Neural cell (in vitro differentiated cells): ENCODE measurements around the gene PTGES. TPM values are rescaled to one million over a fixed set of nuclear protein-coding genes. Genes with fewer than 3 reads are reported as not detected.

ENCODE experiments used
- H2AFZ ChIP-seq: fragments of 200-600, 300-800 bp; sonication (generic), shearing (Covaris generic); 2 replicates; pipeline ENCODE4 v1.6.0; 2014; ENCODE audit warnings: low read depth, mild to moderate bottlenecking, antibody characterized with exemption, low read length, moderate library complexity
- H3F3A ChIP-seq: fragments of 200-600 bp; shearing (Covaris generic); 2 replicates; pipeline ENCODE4 v1.6.1; 2016; ENCODE audit warnings: mild to moderate bottlenecking, moderate library complexity, mixed read lengths, antibody characterized with exemption, low read length; ENCODE audit not compliant: insufficient read depth, poor library complexity, severe bottlenecking
- H3K27ac ChIP-seq: fragments of 200-600, 300-800 bp; sonication (generic), shearing (Covaris generic); 2 replicates; pipeline ENCODE4 v1.5.1; 2014; ENCODE audit warnings: mild to moderate bottlenecking, low read length, moderate library complexity
- H3K27me3 ChIP-seq: fragments of 300-800, 200-600 bp; sonication (generic), shearing (Covaris generic); 2 replicates; pipeline ENCODE4 v1.6.0; 2014; ENCODE audit warnings: mild to moderate bottlenecking, low read depth, low read length, moderate library complexity; ENCODE audit not compliant: insufficient read depth
- H3K36me3 ChIP-seq: fragments of 300-800, 200-600 bp; sonication (generic), shearing (Covaris generic); 2 replicates; pipeline ENCODE4 v1.5.1; 2014; ENCODE audit warnings: mild to moderate bottlenecking, antibody characterized with exemption, low read length, moderate library complexity; ENCODE audit not compliant: insufficient read depth
- H3K4me2 ChIP-seq: fragments of 300-800, 200-600 bp; sonication (generic), shearing (Covaris generic); 2 replicates; pipeline ENCODE4 v1.6.0; 2014; ENCODE audit warnings: mild to moderate bottlenecking, low read length
- H3K4me3 ChIP-seq: fragments of 300-800, 200-600 bp; sonication (generic), shearing (Covaris generic); 2 replicates; pipeline ENCODE4 v1.5.1; 2014; ENCODE audit warnings: mild to moderate bottlenecking, low read length, moderate library complexity
- H3K79me2 ChIP-seq: fragments of 200-600 bp; shearing (Covaris generic); replicated peaks from 2 replicates; pipeline ENCODE4 v1.6.0; 2014; ENCODE audit warnings: mild to moderate bottlenecking, low read length, moderate library complexity; ENCODE audit not compliant: insufficient read depth
- H3K9ac ChIP-seq: fragments of 300-800, 200-600 bp; sonication (generic), shearing (Covaris generic); 2 replicates; pipeline ENCODE4 v1.6.1; 2016; ENCODE audit warnings: mild to moderate bottlenecking, low read length, mixed read lengths
- H3K9me2 ChIP-seq: fragments of 200-600 bp; shearing (Covaris generic); 2 replicates; pipeline ENCODE4 v1.6.1; 2016; ENCODE audit warnings: mild to moderate bottlenecking, low read length, mixed read lengths; ENCODE audit not compliant: insufficient read depth
- H3K9me3 ChIP-seq: fragments of 200-600, 300-800 bp; sonication (generic), shearing (Covaris generic); 2 replicates; pipeline ENCODE4 v1.6.1; 2016; ENCODE audit warnings: mild to moderate bottlenecking, mixed run types, low read length, moderate library complexity, mixed read lengths
- H4K20me1 ChIP-seq: fragments of 200-600 bp; shearing (Covaris generic); 2 replicates; pipeline ENCODE4 v1.6.1; 2016; ENCODE audit warnings: mild to moderate bottlenecking, mixed run types; ENCODE audit not compliant: insufficient read depth
- EP300 ChIP-seq: fragments of 450-650 bp; conservative IDR thresholded peaks from 2 replicates; pipeline ENCODE4 v1.6.1; 2014; ENCODE audit warnings: antibody characterized with exemption, mild to moderate bottlenecking, moderate library complexity; ENCODE audit not compliant: poor library complexity, severe bottlenecking
- EZH2 ChIP-seq: fragments of 200-600, 300-800 bp; shearing (Covaris generic), sonication (generic); IDR thresholded peaks from 2 replicates; pipeline ENCODE4 v1.6.1; 2014; ENCODE audit warnings: antibody characterized with exemption, low read length, borderline replicate concordance, mild to moderate bottlenecking; ENCODE audit not compliant: insufficient read depth, poor library complexity, severe bottlenecking
- MXI1 ChIP-seq: fragments of 450-650 bp; conservative IDR thresholded peaks from 2 replicates; pipeline ENCODE4 v1.6.1; 2014; ENCODE audit warnings: antibody characterized with exemption, mild to moderate bottlenecking; ENCODE audit not compliant: poor library complexity, severe bottlenecking
- POLR2AphosphoS5 ChIP-seq: IDR thresholded peaks from 2 replicates; pipeline ENCODE4 v1.6.1; 2012
- RAD21 ChIP-seq: fragments of 450-650 bp; conservative IDR thresholded peaks from 2 replicates; pipeline ENCODE4 v1.6.1; 2014; ENCODE audit warnings: antibody characterized with exemption, mild to moderate bottlenecking, moderate library complexity
- SMC3 ChIP-seq: fragments of 450-650 bp; conservative IDR thresholded peaks from 2 replicates; pipeline ENCODE4 v1.6.1; 2014; ENCODE audit warnings: antibody characterized with exemption, mild to moderate bottlenecking, moderate library complexity; ENCODE audit not compliant: poor library complexity
- TAF1 ChIP-seq: IDR thresholded peaks from 2 replicates; pipeline ENCODE4 v1.6.1; 2012; ENCODE audit warnings: low read depth
- polyA plus RNA-seq: library from polyadenylated mRNA; depleted of rRNA; stranded (reverse); fragments of >200 nt; gene quantifications from 2 replicates; pipeline ENCODE4 v1.2.3, GENCODE V29; 2014
- TF ChIP-seq, protein P1 (sequence below): IDR thresholded peaks from 2 replicates; pipeline ENCODE4 v1.6.1; 2012; ENCODE audit warnings: borderline replicate concordance
- TF ChIP-seq, protein P2 (sequence below): fragments of 450-650 bp; IDR thresholded peaks from 2 replicates; pipeline ENCODE4 v1.5.1; 2014; ENCODE audit warnings: antibody characterized with exemption, mild to moderate bottlenecking, moderate library complexity; ENCODE audit not compliant: poor library complexity, severe bottlenecking

The PTGES gene
- polyA plus RNA-seq, 1 donor from 2014 or later = 0.63 TPM

DNA sequence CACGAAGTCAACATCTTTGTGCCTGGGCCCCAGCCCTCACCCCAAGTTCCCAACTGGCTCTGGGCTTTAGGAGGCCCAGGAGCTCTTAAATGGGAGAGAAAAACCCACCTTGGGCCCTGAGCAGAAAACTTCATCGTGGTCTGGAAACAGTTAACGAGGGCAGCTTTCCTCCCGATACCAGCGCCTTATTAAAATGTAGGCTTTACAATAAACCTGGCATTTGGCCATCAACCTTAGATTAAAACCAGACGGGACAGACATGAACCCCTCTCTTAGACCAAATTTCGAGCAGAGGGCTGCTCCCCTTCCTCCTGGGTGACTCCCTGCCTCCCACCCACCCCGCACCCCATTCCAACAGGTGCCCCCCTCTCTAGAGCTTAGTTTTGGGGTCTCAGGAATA, 48.0 kb downstream of the PTGES start:
- H3K9ac ChIP-seq = no peak overlapping the region
- no peak overlapping the region for H2AFZ ChIP-seq
- H3K79me2 ChIP-seq = no peaks in the 10 kb centered on the region
- H3K27ac ChIP-seq = no peak overlapping the region
- no peak for TF ChIP-seq SMC3
- no peak for TF ChIP-seq RAD21
- TF ChIP-seq, protein P1, sequence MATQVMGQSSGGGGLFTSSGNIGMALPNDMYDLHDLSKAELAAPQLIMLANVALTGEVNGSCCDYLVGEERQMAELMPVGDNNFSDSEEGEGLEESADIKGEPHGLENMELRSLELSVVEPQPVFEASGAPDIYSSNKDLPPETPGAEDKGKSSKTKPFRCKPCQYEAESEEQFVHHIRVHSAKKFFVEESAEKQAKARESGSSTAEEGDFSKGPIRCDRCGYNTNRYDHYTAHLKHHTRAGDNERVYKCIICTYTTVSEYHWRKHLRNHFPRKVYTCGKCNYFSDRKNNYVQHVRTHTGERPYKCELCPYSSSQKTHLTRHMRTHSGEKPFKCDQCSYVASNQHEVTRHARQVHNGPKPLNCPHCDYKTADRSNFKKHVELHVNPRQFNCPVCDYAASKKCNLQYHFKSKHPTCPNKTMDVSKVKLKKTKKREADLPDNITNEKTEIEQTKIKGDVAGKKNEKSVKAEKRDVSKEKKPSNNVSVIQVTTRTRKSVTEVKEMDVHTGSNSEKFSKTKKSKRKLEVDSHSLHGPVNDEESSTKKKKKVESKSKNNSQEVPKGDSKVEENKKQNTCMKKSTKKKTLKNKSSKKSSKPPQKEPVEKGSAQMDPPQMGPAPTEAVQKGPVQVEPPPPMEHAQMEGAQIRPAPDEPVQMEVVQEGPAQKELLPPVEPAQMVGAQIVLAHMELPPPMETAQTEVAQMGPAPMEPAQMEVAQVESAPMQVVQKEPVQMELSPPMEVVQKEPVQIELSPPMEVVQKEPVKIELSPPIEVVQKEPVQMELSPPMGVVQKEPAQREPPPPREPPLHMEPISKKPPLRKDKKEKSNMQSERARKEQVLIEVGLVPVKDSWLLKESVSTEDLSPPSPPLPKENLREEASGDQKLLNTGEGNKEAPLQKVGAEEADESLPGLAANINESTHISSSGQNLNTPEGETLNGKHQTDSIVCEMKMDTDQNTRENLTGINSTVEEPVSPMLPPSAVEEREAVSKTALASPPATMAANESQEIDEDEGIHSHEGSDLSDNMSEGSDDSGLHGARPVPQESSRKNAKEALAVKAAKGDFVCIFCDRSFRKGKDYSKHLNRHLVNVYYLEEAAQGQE = no peak
- TF ChIP-seq POLR2AphosphoS5 = no peak
- no peak for TF ChIP-seq EZH2
- TF ChIP-seq EP300 = no peak
- TF ChIP-seq, protein P2, sequence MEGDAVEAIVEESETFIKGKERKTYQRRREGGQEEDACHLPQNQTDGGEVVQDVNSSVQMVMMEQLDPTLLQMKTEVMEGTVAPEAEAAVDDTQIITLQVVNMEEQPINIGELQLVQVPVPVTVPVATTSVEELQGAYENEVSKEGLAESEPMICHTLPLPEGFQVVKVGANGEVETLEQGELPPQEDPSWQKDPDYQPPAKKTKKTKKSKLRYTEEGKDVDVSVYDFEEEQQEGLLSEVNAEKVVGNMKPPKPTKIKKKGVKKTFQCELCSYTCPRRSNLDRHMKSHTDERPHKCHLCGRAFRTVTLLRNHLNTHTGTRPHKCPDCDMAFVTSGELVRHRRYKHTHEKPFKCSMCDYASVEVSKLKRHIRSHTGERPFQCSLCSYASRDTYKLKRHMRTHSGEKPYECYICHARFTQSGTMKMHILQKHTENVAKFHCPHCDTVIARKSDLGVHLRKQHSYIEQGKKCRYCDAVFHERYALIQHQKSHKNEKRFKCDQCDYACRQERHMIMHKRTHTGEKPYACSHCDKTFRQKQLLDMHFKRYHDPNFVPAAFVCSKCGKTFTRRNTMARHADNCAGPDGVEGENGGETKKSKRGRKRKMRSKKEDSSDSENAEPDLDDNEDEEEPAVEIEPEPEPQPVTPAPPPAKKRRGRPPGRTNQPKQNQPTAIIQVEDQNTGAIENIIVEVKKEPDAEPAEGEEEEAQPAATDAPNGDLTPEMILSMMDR = no peak
- TF ChIP-seq MXI1 = no peak
- no peak for TF ChIP-seq TAF1
- no peak overlapping the region for H3K4me2 ChIP-seq
- H3K27me3 ChIP-seq = no peaks in the 10 kb centered on the region
- H3K9me2 ChIP-seq = no peaks in the 10 kb centered on the region
- H3K4me3 ChIP-seq = no peak overlapping the region
- H4K20me1 ChIP-seq = no peaks in the 10 kb centered on the region
- no peaks in the 10 kb centered on the region for H3F3A ChIP-seq
- H3K36me3 ChIP-seq = no peaks in the 10 kb centered on the region
- H3K9me3 ChIP-seq = no peaks in the 10 kb centered on the region

DNA sequence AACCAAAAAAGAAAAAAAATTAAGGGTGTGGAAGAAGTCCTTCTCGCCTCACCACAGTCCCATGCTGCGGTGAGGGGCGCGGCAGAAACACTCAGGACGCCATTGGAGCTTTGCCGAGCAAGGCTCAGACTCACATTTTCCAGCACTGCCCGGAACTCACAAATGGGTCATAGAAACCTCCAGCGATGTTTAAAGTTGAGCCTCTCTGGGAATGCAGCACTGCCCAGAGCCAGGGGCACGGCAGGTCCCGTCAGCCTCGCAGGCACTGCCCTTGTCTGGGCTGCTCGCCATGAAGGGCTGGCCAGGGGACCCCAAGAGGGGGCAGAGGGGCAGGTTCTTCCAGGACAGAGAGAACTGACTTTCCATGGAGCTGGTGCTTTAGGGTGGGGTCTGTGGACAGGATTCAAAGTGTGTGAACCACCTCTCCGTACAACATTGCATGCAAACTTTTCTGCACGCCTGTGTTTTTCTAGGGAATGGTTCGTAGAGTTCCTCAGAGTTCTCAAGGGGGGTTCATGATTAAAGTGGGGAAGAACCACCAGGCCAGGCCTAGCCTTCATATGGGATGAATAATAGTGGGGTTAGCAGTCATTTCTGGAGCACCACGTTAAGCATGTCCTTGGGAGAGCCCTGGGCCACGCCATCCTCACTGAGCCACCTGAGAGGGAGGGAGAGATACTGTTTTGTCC, 49.0 kb downstream of the PTGES start:
- Histone ChIP-seq H3K4me3 (no peak overlapping the region), H3K27me3 (no peaks in the 10 kb centered on the region), H2AFZ (no peak overlapping the region), H3K79me2 (no peaks in the 10 kb centered on the region), H4K20me1 (no peaks in the 10 kb centered on the region), H3F3A (no peaks in the 10 kb centered on the region), H3K27ac (no peak overlapping the region), H3K9ac (no peak overlapping the region), H3K36me3 (no peaks in the 10 kb centered on the region), H3K9me2 (no peaks in the 10 kb centered on the region), H3K9me3 (no peaks in the 10 kb centered on the region), H3K4me2 (no peak overlapping the region)
- TF ChIP-seq MXI1 (no peak), SMC3 (no peak), RAD21 (no peak), POLR2AphosphoS5 (no peak), EZH2 (no peak), TAF1 (no peak), EP300 (no peak)
- TF ChIP-seq, protein P1 = no peak
- TF ChIP-seq, protein P2 = no peak
